D721Med (cell line): ENCODE results near the gene LHFPL6.
A peak's percentile ranks its signal among the peaks of the same experiment; 100 is the strongest.

ENCODE experiments used
- DNase-seq: peaks from one replicate; pipeline ENCODE4 v3.0.0; 2011; ENCODE audit warnings: low spot score; ENCODE audit not compliant: insufficient read length
- FAIRE-seq: peaks from 2 replicates; lab custom pipeline; 2011; peaks lifted over from hg19 to GRCh38; lab: Jason Lieb, UNC
- TF ChIP-seq, protein P1 (sequence below): IDR thresholded peaks from 2 replicates; pipeline ENCODE4 v1.5.1; 2012; ENCODE audit warnings: mild to moderate bottlenecking, control low read depth; ENCODE audit not compliant: insufficient read depth; ENCODE audit errors: missing control alignments

The LHFPL6 gene

DNA sequence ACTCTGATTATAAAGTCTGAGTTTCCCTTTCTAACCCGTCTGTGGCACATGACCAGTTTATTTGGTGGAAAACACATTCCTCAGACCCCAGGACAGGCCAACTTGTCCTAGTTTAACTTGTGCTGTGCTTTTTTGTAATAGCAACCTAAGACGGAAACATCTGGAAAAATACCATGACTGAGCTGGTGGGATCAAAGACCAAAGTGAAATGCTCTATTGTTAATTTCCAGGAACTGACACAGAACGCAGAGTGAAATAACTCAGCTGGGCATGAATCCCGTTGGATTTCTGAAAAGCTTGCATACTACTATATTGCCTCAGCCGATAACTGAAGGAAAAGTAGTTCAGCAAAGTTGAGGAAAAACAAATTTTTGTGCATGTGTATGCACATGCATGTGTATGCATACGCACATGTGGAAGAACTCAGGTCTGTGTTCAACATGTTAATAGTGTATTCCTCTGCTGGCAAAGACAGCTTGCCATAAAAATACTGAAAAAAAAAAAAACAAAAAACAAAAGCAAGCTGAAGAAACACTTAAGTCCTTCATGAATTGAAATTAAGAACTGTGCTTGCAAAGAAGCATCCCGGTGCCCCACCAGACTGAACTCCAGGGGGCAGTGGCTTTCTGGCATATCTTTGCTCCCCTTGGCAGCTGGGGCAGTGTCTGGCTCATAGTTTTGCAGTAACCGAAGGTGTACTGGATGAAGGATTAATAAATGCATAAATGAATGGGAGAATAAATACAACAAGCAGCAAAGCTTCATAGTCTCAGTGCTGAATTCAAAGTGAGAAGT is 187.8 kb downstream of the LHFPL6 start:
- FAIRE-seq, result no peak
- no peak for DNase-seq
- TF ChIP-seq, protein P1, sequence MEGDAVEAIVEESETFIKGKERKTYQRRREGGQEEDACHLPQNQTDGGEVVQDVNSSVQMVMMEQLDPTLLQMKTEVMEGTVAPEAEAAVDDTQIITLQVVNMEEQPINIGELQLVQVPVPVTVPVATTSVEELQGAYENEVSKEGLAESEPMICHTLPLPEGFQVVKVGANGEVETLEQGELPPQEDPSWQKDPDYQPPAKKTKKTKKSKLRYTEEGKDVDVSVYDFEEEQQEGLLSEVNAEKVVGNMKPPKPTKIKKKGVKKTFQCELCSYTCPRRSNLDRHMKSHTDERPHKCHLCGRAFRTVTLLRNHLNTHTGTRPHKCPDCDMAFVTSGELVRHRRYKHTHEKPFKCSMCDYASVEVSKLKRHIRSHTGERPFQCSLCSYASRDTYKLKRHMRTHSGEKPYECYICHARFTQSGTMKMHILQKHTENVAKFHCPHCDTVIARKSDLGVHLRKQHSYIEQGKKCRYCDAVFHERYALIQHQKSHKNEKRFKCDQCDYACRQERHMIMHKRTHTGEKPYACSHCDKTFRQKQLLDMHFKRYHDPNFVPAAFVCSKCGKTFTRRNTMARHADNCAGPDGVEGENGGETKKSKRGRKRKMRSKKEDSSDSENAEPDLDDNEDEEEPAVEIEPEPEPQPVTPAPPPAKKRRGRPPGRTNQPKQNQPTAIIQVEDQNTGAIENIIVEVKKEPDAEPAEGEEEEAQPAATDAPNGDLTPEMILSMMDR, result peak; percentile 69

DNA sequence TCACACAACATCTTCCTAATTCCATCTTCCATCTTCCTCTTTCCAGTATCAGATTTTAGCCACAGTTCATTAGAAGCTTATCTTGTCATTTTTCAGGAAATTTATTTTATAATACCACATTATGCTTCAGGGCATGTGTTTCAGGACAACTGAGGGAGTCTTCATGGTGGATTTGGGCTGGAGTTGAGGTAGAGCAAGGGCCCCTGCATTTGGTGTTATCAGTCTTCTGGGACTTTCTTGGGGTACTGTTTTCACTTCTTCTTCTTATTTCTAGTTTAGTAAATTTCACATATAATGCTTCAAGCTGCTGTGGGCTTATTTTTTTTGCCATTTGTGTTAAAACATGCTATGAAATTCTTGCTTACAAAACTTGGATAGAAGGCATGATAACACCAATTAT is 188.7 kb downstream of the LHFPL6 start:
- no peak for DNase-seq
- TF ChIP-seq, protein P1, result no peak
- peak; percentile 46 for FAIRE-seq

DNA sequence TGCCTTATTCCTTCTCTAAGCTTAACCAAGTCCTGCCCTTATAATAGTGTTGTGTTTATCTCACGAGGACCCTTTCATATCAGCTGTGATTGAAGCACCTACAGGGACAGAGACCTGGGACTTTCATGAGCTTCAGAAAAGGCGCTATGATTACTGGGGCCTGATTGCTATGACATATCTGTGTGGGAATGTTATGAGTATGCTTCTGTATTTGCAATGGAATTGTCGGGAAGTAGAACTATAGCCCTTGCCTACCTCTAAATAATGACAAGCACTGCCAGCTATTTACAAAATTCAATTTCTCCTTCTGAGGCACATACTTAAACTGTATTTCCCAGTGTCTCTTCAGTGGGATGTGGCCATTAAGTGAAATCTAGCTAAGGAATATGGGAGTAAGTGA is 191.5 kb downstream of the LHFPL6 start:
- DNase-seq (no peak), FAIRE-seq (no peak)
- TF ChIP-seq, protein P1, result no peak

DNA sequence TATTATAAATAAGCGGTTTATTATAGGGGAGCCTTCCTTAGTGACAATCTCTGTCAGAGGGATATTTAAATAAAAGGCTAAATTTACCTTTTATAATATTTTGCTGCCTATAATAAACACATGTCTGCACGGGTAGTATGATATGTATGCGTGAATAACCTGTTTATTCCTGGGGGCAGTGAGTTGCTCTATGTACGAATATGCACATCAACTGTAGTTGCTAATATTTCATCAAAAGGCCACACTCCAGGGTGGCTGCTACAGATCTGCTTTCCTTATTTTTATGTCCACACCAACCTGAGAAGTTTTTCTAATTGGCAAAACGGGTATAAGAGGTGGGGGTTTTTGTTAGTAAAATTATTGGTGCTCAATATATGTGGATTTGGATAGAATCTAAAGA is 192.0 kb downstream of the LHFPL6 start:
- FAIRE-seq, result no peak

DNA sequence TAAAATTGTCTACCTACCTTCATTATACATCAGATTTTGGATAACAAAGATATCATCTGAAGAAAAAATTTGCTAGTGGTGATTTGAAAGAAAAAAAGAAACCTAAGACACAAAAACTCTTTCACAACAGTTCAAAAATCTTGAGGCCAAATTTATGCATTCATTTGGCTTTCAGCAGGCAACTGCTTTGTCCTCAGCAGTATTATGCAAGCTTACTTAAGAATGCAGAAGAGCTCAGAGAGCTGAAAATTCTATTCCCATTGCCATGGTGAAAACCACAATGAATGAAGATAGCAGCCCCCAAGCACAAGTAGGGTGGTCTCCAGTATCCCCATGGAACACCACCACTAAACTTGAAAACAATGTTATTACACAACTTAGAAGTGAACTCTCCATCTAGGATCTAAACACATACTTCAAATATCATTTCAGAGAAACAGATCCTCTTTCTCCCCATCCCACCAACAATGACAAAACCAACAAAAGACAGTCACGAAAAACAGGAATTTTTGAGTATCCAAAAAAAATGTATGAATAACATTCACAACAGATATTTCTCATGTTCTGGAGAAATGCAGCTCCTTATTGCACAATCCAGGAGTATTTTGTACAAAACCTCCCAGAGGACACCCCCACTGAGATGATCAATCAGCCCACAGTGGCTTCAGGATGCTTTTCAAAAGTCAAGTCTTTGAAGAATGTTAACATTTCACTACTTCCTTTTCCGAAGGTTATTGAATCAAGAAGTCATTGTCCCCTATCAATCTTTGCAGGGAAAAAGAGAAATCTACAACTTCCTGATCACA is 192.7 kb downstream of the LHFPL6 start:
- FAIRE-seq (no peak), DNase-seq (no peak)
- TF ChIP-seq, protein P1, result no peak

More for the DNA sequence above, 192.0 kb downstream of the LHFPL6 start:
- DNase-seq, result no peak
- TF ChIP-seq, protein P1, result no peak

DNA sequence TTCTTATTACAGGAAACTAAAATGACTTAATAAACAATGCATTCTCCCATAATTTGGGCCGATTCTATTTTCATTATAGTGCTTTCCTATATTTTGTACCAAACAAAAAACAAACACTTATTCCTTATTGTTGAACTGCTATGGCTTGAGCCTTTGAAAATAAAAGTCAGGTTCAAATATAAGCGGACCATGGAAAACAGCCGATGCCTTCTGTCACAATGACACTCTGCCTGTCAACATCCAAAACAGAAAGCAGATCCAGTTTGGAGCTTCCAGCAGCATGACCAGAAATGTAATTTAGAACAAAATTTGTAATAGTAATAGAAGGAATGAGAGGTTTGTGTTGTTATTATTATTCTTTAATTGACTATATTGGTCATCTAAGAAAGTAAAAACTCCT is 194.5 kb downstream of the LHFPL6 start:
- FAIRE-seq, result no peak
- TF ChIP-seq, protein P1, result no peak
- DNase-seq, result no peak

DNA sequence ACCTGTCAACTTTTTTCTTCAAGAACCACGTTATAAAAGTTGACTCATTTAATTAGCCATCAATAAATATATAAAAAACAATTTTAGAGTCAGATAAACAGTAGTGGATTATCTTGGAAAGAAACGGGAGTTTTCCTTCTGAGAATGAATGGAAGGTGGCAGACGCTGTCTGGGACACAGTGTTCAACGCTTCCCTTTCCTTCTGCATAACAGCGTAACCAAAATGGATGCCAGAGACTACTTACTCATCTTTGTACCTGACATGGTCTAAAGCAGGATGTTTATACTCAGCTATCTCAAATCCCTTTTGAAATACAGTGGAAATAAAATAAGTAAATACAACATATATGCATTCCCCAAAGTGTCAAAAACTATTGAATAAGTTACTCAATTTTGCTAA is 195.2 kb downstream of the LHFPL6 start:
- DNase-seq (no peak), FAIRE-seq (no peak)
- TF ChIP-seq, protein P1, result no peak
